WTC11 (cell line): ENCODE results near the gene MESD.

Source experiments
- ATF2 ChIP-seq: sonication (generic); formaldehyde crosslinking; IDR thresholded peaks from 2 replicates; pipeline ENCODE4 v1.8.1; 2022; ENCODE audit warnings: low read depth, missing genetic modification reagents, borderline replicate concordance
- CTCF ChIP-seq: fragments of 200-600 bp; IDR thresholded peaks from 2 replicates; pipeline ENCODE4 v1.8.0; 2022; ENCODE audit warnings: antibody characterized with exemption
- ETV6 ChIP-seq: sonication (generic); formaldehyde crosslinking; IDR thresholded peaks from 2 replicates; pipeline ENCODE4 v1.8.1; 2022; ENCODE audit warnings: mild to moderate bottlenecking, missing genetic modification reagents
- HMGXB4 ChIP-seq: sonication (generic); formaldehyde crosslinking; IDR thresholded peaks from 2 replicates; pipeline ENCODE4 v1.8.1; 2023; ENCODE audit warnings: mild to moderate bottlenecking, moderate library complexity, missing genetic modification reagents
- JUN ChIP-seq: sonication (generic); formaldehyde crosslinking; IDR thresholded peaks from 2 replicates; pipeline ENCODE4 v1.8.0; 2023; ENCODE audit warnings: mild to moderate bottlenecking, missing genetic modification reagents
- MXD4 ChIP-seq: fragments of 250-450 bp; sonication (Bioruptor Pico); IDR thresholded peaks from 2 replicates; pipeline ENCODE4 v1.8.0; 2021; ENCODE audit warnings: mild to moderate bottlenecking, moderate library complexity, borderline replicate concordance
- PRDM15 ChIP-seq: sonication (generic); formaldehyde crosslinking; IDR thresholded peaks from 2 replicates; pipeline ENCODE4 v1.8.0; 2022; ENCODE audit warnings: missing genetic modification reagents
- TCF7 ChIP-seq: sonication (generic); formaldehyde crosslinking; IDR thresholded peaks from 2 replicates; pipeline ENCODE4 v1.8.0; 2022; ENCODE audit warnings: mild to moderate bottlenecking, low read depth, missing genetic modification reagents, moderate library complexity
- USF2 ChIP-seq: sonication (generic); formaldehyde crosslinking; IDR thresholded peaks from 2 replicates; pipeline ENCODE4 v1.8.1; 2023; ENCODE audit warnings: mild to moderate bottlenecking, missing genetic modification reagents, moderate library complexity
- ZBTB21 ChIP-seq: sonication (generic); formaldehyde crosslinking; IDR thresholded peaks from 2 replicates; pipeline ENCODE4 v1.8.1; 2023; ENCODE audit warnings: mild to moderate bottlenecking, missing genetic modification reagents, borderline replicate concordance
- ZNF138 ChIP-seq: sonication (generic); formaldehyde crosslinking; conservative IDR thresholded peaks from 2 replicates; pipeline ENCODE4 v1.8.1; 2022; ENCODE audit warnings: mild to moderate bottlenecking, moderate library complexity, missing genetic modification reagents
- ZNF219 ChIP-seq: sonication (generic); formaldehyde crosslinking; IDR thresholded peaks from 2 replicates; pipeline ENCODE4 v1.8.0; 2023; ENCODE audit warnings: missing genetic modification reagents, mild to moderate bottlenecking, borderline replicate concordance
- ZNF263 ChIP-seq: sonication (generic); formaldehyde crosslinking; IDR thresholded peaks from 2 replicates; pipeline ENCODE4 v1.8.1; 2022; ENCODE audit warnings: low read depth, mild to moderate bottlenecking, moderate library complexity, missing genetic modification reagents

- TF ChIP-seq CTCF (no peak), ZNF263 (CRISPR knock-in tag) (no peak), ZNF138 (CRISPR knock-in tag) (no peak), ZBTB21 (no peak), MXD4 (CRISPR knock-in tag) (no peak), HMGXB4 (CRISPR knock-in tag) (no peak), TCF7 (CRISPR knock-in tag) (no peak), PRDM15 (CRISPR knock-in tag) (no peak), ATF2 (CRISPR knock-in tag) (no peak), ZNF219 (CRISPR knock-in tag) (no peak), USF2 (no peak), ETV6 (no peak), JUN (CRISPR knock-in tag) (no peak)
These were observed 66.0 kb downstream of the MESD start for GRCh38 chr15:80923668-80924067.
